ENCODE results near the gene TPX2.

Gene TPX2

GRCh38 chr20:31831211-31831610 is 92.1 kb downstream of the TPX2 start:
- Histone ChIP-seq H3K23ac (ENCODE audit: low read length in 2 of 2) (no peak overlapping the region), H3K4ac (ENCODE audit: low read depth in 1 of 2, low read length in 2 of 2) (no peak overlapping the region), H3K9me3 (ENCODE audit: control insufficient read depth, low read length) (no peaks in the 10 kb centered on the region), H2AK5ac (ENCODE audit: low read length, severe bottlenecking) (no peak overlapping the region), H3K18ac (ENCODE audit: low read depth in 1 of 2, low read length in 2 of 2) (no peak overlapping the region), H2AFZ (ENCODE audit: low read depth, low read length) (no peak overlapping the region), H3K9ac (ENCODE audit: low read length) (no peak overlapping the region), H2BK5ac (ENCODE audit: low read depth, low read length, poor library complexity, severe bottlenecking) (no peak overlapping the region), H4K91ac (ENCODE audit: low read length) (no peak overlapping the region), H3K4me3 (ENCODE audit: insufficient read depth in 1 of 2, low read depth in 1 of 2, low read length in 2 of 2) (no peak overlapping the region), H3K27ac (ENCODE audit: low read length, poor library complexity, severe bottlenecking) (no peak overlapping the region), H2BK15ac (ENCODE audit: low read depth, poor library complexity, severe bottlenecking) (no peak overlapping the region), H3K4me1 (ENCODE audit: control insufficient read depth, insufficient read depth, low read depth, low read length) (peaks cover 36% of the 10 kb centered on the region), H2BK12ac (ENCODE audit: low read length in 2 of 2) (no peak overlapping the region), H3K79me1 (replicated peaks; ENCODE audit: low read length, poor library complexity, severe bottlenecking) (no peaks in the 10 kb centered on the region), H3K14ac (ENCODE audit: low read length in 2 of 2) (no peak overlapping the region), H2BK120ac (ENCODE audit: low read depth, low read length) (no peak overlapping the region), H3K27me3 (ENCODE audit: control insufficient read depth in 1 of 2, insufficient read depth in 1 of 2, low read length in 2 of 2) (peaks cover 9 to 85% of the 10 kb centered on the region in 2 experiments), H4K8ac (ENCODE audit: low read length) (no peak overlapping the region), H3K4me2 (ENCODE audit: low read length, poor library complexity, severe bottlenecking) (no peak overlapping the region), H3K36me3 (ENCODE audit: control insufficient read depth in 1 of 2, insufficient read depth in 2 of 2, low read depth in 1 of 2, low read length in 2 of 2) (no peaks in the 10 kb centered on the region)
- DNase-seq = no peak
- 95% methylated on average over 6 of the region's 6 CpGs for WGBS

- no peak overlapping the region for H2BK15ac ChIP-seq (ENCODE audit: low read depth, poor library complexity, severe bottlenecking)
- no peak overlapping the region for H3K4ac ChIP-seq (ENCODE audit: low read depth in 1 of 2, low read length in 2 of 2)
- H4K8ac ChIP-seq (ENCODE audit: low read length) = no peak overlapping the region
- H2AK5ac ChIP-seq (ENCODE audit: low read length, severe bottlenecking) = no peak overlapping the region
- H3K18ac ChIP-seq (ENCODE audit: low read depth in 1 of 2, low read length in 2 of 2) = no peak overlapping the region
- no peaks in the 10 kb centered on the region for H3K9me3 ChIP-seq (ENCODE audit: control insufficient read depth, low read length)
- H3K4me2 ChIP-seq (ENCODE audit: low read length, poor library complexity, severe bottlenecking) = no peak overlapping the region
- no peak for DNase-seq
- H2BK5ac ChIP-seq (ENCODE audit: low read depth, low read length, poor library complexity, severe bottlenecking) = no peak overlapping the region
- 95% methylated on average over 17 of the region's 17 CpGs for WGBS
- H3K23ac ChIP-seq (ENCODE audit: low read length in 2 of 2) = no peak overlapping the region
- no peak overlapping the region for H2BK12ac ChIP-seq (ENCODE audit: low read length in 2 of 2)
- no peak overlapping the region for H4K91ac ChIP-seq (ENCODE audit: low read length)
- no peaks in the 10 kb centered on the region for H3K36me3 ChIP-seq (ENCODE audit: control insufficient read depth in 1 of 2, insufficient read depth in 2 of 2, low read depth in 1 of 2, low read length in 2 of 2)
- no peak overlapping the region for H3K27ac ChIP-seq (ENCODE audit: low read length, poor library complexity, severe bottlenecking)
- H3K14ac ChIP-seq (ENCODE audit: low read length in 2 of 2) = no peak overlapping the region
- peaks cover 43% of the 10 kb centered on the region for H3K4me1 ChIP-seq (ENCODE audit: control insufficient read depth, insufficient read depth, low read depth, low read length)
- no peak overlapping the region for H2BK120ac ChIP-seq (ENCODE audit: low read depth, low read length)
- H2AFZ ChIP-seq (ENCODE audit: low read depth, low read length) = no peak overlapping the region
- no peaks in the 10 kb centered on the region for H3K79me1 ChIP-seq (replicated peaks; ENCODE audit: low read length, poor library complexity, severe bottlenecking)
- H3K9ac ChIP-seq (ENCODE audit: low read length) = no peak overlapping the region
- peaks cover 3 to 82% of the 10 kb centered on the region in 2 experiments for H3K27me3 ChIP-seq (ENCODE audit: control insufficient read depth in 1 of 2, insufficient read depth in 1 of 2, low read length in 2 of 2)
- H3K4me3 ChIP-seq (ENCODE audit: insufficient read depth in 1 of 2, low read depth in 1 of 2, low read length in 2 of 2) = no peak overlapping the region
Measured at GRCh38 chr20:31831771-31832306, 92.7 kb downstream of the TPX2 start.

GRCh38 chr20:31833130-31833930 is 94.2 kb downstream of the TPX2 start:
- Histone ChIP-seq H2AFZ (ENCODE audit: low read depth, low read length) (no peak overlapping the region), H2BK12ac (ENCODE audit: low read length in 2 of 2) (no peak overlapping the region), H2BK15ac (ENCODE audit: low read depth, poor library complexity, severe bottlenecking) (no peak overlapping the region), H4K91ac (ENCODE audit: low read length) (no peak overlapping the region), H2AK5ac (ENCODE audit: low read length, severe bottlenecking) (peak overlapping the region; percentile 23), H3K4me3 (ENCODE audit: insufficient read depth in 1 of 2, low read depth in 1 of 2, low read length in 2 of 2) (no peak overlapping the region), H3K79me1 (replicated peaks; ENCODE audit: low read length, poor library complexity, severe bottlenecking) (no peaks in the 10 kb centered on the region), H3K9me3 (ENCODE audit: control insufficient read depth, low read length) (no peaks in the 10 kb centered on the region), H3K4me2 (ENCODE audit: low read length, poor library complexity, severe bottlenecking) (no peak overlapping the region), H3K27me3 (ENCODE audit: control insufficient read depth in 1 of 2, insufficient read depth in 1 of 2, low read length in 2 of 2) (peaks cover 0 to 82% of the 10 kb centered on the region in 2 experiments), H4K8ac (ENCODE audit: low read length) (no peak overlapping the region), H3K9ac (ENCODE audit: low read length) (no peak overlapping the region), H2BK120ac (ENCODE audit: low read depth, low read length) (no peak overlapping the region), H3K18ac (ENCODE audit: low read depth in 1 of 2, low read length in 2 of 2) (no peak overlapping the region), H3K23ac (ENCODE audit: low read length in 2 of 2) (no peak overlapping the region), H2BK5ac (ENCODE audit: low read depth, low read length, poor library complexity, severe bottlenecking) (no peak overlapping the region), H3K4ac (ENCODE audit: low read depth in 1 of 2, low read length in 2 of 2) (no peak overlapping the region), H3K4me1 (ENCODE audit: control insufficient read depth, insufficient read depth, low read depth, low read length) (peaks cover 57% of the 10 kb centered on the region), H3K14ac (ENCODE audit: low read length in 2 of 2) (no peak overlapping the region), H3K36me3 (ENCODE audit: control insufficient read depth in 1 of 2, insufficient read depth in 2 of 2, low read depth in 1 of 2, low read length in 2 of 2) (no peaks in the 10 kb centered on the region), H3K27ac (ENCODE audit: low read length, poor library complexity, severe bottlenecking) (no peak overlapping the region)
- 68% methylated on average over 14 of the region's 14 CpGs for WGBS
- peak; percentile 73 for DNase-seq

- Histone ChIP-seq H3K9ac (ENCODE audit: low read length) (no peak overlapping the region), H4K8ac (ENCODE audit: low read length) (no peak overlapping the region), H2BK15ac (ENCODE audit: low read depth, poor library complexity, severe bottlenecking) (no peak overlapping the region), H3K79me1 (replicated peaks; ENCODE audit: low read length, poor library complexity, severe bottlenecking) (no peaks in the 10 kb centered on the region), H3K23ac (ENCODE audit: low read length in 2 of 2) (no peak overlapping the region), H2AFZ (ENCODE audit: low read depth, low read length) (no peak overlapping the region), H2BK5ac (ENCODE audit: low read depth, low read length, poor library complexity, severe bottlenecking) (no peak overlapping the region), H3K4me2 (ENCODE audit: low read length, poor library complexity, severe bottlenecking) (no peak overlapping the region), H2BK120ac (ENCODE audit: low read depth, low read length) (no peak overlapping the region), H3K4me1 (ENCODE audit: control insufficient read depth, insufficient read depth, low read depth, low read length) (peaks cover 59% of the 10 kb centered on the region), H3K18ac (ENCODE audit: low read depth in 1 of 2, low read length in 2 of 2) (no peak overlapping the region), H3K9me3 (ENCODE audit: control insufficient read depth, low read length) (no peaks in the 10 kb centered on the region), H3K4ac (ENCODE audit: low read depth in 1 of 2, low read length in 2 of 2) (no peak overlapping the region), H4K91ac (ENCODE audit: low read length) (no peak overlapping the region), H3K36me3 (ENCODE audit: control insufficient read depth in 1 of 2, insufficient read depth in 2 of 2, low read depth in 1 of 2, low read length in 2 of 2) (no peaks in the 10 kb centered on the region), H3K27ac (ENCODE audit: low read length, poor library complexity, severe bottlenecking) (no peak overlapping the region), H3K14ac (ENCODE audit: low read length in 2 of 2) (no peak overlapping the region), H3K4me3 (ENCODE audit: insufficient read depth in 1 of 2, low read depth in 1 of 2, low read length in 2 of 2) (no peak overlapping the region), H2BK12ac (ENCODE audit: low read length in 2 of 2) (no peak overlapping the region), H3K27me3 (ENCODE audit: control insufficient read depth in 1 of 2, insufficient read depth in 1 of 2, low read length in 2 of 2) (peaks cover 0 to 75% of the 10 kb centered on the region in 2 experiments), H2AK5ac (ENCODE audit: low read length, severe bottlenecking) (peak overlapping the region; percentile 23)
- no peak for DNase-seq
- WGBS = 89% methylated on average over 20 of the region's 20 CpGs
Measured at GRCh38 chr20:31833931-31834521, 94.9 kb downstream of the TPX2 start.

Measured in mesenchymal stem cell (in vitro differentiated cells and primary cell).